Glutamatergic neuron (in vitro differentiated cells): Measurements from ENCODE around the gene CLIC6. TPM values are rescaled to one million over a fixed set of nuclear protein-coding genes. Genes with fewer than 3 reads are reported as not detected.

ENCODE experiments used
- DNase-seq: peaks from one replicate; pipeline ENCODE4 v3.0.0; 2022
- H3K27ac Mint-ChIP-seq: one replicate; pipeline ENCODE4 v1.8.0; 2020; ENCODE audit warnings: mild to moderate bottlenecking, mixed read lengths, inconsistent platforms; ENCODE audit not compliant: unreplicated experiment
- H3K27me3 Mint-ChIP-seq: one replicate; pipeline ENCODE4 v1.8.0; 2020; ENCODE audit warnings: mild to moderate bottlenecking, moderate library complexity, mixed read lengths, inconsistent platforms; ENCODE audit not compliant: unreplicated experiment
- H3K36me3 Mint-ChIP-seq: one replicate; pipeline ENCODE4 v1.8.0; 2020; ENCODE audit warnings: mild to moderate bottlenecking, mixed read lengths, inconsistent platforms; ENCODE audit not compliant: unreplicated experiment
- H3K4me1 Mint-ChIP-seq: one replicate; pipeline ENCODE4 v1.8.0; 2020; ENCODE audit warnings: mild to moderate bottlenecking, low read depth, mixed read lengths, inconsistent platforms; ENCODE audit not compliant: unreplicated experiment
- H3K4me3 Mint-ChIP-seq: one replicate; pipeline ENCODE4 v1.8.0; 2020; ENCODE audit warnings: mild to moderate bottlenecking, mixed read lengths, inconsistent platforms; ENCODE audit not compliant: unreplicated experiment
- H3K9me3 Mint-ChIP-seq: one replicate; pipeline ENCODE4 v1.8.0; 2020; ENCODE audit warnings: mild to moderate bottlenecking, moderate library complexity, mixed read lengths, inconsistent platforms; ENCODE audit not compliant: unreplicated experiment
- total RNA-seq: library from RNA; stranded (reverse); fragmentation: NEBNext Ultra II Directional; extraction: Animal tissue kit (Norgen Biotek cat#: 25700); gene quantifications from one replicate; pipeline ENCODE4 v1.2.1, GENCODE V29; 2021; ENCODE audit not compliant: unreplicated experiment
- TF ChIP-seq, protein P1 (sequence below): fragments of 200-600 bp; sonication (generic); IDR thresholded peaks from one replicate; pipeline ENCODE4 v1.5.0; 2021; ENCODE audit not compliant: partially characterized antibody, unreplicated experiment

Gene CLIC6
- total RNA-seq, 1 donor from 2014 or later = 0.17 TPM

DNA sequence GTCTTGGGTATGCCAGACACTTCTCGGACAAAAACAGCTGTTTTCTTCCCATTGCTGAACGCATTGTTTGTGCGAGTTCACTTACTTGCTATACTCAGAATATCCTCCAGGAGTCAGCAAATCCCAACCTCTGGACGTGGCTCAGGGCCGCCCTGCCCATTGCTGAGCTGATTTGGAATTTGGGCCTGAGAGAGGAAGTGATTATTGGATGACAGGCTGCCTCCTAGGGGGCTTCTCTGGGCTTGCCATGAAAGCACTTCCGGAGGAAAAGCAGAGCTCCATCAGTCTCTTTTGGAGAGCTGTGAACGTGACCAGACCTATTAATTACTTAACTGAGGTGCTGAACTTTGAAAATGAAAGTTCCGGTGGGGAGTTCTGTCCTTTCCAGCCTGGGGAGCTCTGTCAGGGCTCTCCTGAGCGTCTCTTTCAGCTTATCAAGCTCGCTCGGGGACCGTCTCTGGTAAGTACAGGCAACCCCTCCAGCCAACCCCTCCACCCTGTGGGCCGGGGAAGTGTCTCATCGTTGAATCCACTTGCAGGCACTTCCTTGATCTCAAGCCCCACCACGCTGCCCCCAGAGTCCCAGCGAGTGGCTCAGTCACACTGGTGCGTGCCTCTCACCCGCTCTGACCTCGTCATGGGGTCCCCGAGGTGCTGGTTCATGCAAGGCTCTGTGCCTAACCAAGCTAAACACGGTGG lies 76.9 kb downstream of the CLIC6 start:
- H3K4me1 Mint-ChIP-seq = no peaks in the 10 kb centered on the region
- H3K9me3 Mint-ChIP-seq = no peaks in the 10 kb centered on the region
- H3K36me3 Mint-ChIP-seq = no peaks in the 10 kb centered on the region
- no peak overlapping the region for H3K27ac Mint-ChIP-seq
- TF ChIP-seq, protein P1, sequence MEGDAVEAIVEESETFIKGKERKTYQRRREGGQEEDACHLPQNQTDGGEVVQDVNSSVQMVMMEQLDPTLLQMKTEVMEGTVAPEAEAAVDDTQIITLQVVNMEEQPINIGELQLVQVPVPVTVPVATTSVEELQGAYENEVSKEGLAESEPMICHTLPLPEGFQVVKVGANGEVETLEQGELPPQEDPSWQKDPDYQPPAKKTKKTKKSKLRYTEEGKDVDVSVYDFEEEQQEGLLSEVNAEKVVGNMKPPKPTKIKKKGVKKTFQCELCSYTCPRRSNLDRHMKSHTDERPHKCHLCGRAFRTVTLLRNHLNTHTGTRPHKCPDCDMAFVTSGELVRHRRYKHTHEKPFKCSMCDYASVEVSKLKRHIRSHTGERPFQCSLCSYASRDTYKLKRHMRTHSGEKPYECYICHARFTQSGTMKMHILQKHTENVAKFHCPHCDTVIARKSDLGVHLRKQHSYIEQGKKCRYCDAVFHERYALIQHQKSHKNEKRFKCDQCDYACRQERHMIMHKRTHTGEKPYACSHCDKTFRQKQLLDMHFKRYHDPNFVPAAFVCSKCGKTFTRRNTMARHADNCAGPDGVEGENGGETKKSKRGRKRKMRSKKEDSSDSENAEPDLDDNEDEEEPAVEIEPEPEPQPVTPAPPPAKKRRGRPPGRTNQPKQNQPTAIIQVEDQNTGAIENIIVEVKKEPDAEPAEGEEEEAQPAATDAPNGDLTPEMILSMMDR = peak; percentile 88
- DNase-seq = peak; percentile 72
- no peak overlapping the region for H3K4me3 Mint-ChIP-seq
- peaks cover 7% of the 10 kb centered on the region for H3K27me3 Mint-ChIP-seq

DNA sequence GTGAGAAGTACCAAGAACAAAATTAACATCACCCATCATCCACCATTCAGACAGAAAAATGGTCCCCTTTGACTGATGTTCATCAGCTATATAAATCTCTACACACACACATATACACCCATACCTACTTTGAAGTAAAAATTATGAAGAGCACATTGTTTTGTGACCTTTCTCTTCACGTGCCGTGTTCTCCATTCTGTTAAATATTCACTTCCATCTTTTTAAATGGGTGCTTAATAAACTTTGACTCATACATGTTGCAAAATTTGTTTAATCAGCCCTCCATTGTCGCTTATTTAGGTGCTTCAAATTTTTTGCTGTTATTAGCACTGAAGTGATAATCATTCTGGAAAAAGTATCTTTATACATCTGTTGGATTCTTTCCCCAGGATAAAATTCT lies 80.1 kb downstream of the CLIC6 start:
- H3K36me3 Mint-ChIP-seq = no peaks in the 10 kb centered on the region
- no peak overlapping the region for H3K4me3 Mint-ChIP-seq
- no peak overlapping the region for H3K27ac Mint-ChIP-seq
- no peaks in the 10 kb centered on the region for H3K4me1 Mint-ChIP-seq
- TF ChIP-seq, protein P1 = no peak
- no peaks in the 10 kb centered on the region for H3K9me3 Mint-ChIP-seq
- H3K27me3 Mint-ChIP-seq = peaks cover 4% of the 10 kb centered on the region
- DNase-seq = no peak

GRCh38 chr21:34754690-34755647 lies 86.2 kb downstream of the CLIC6 start:
- H3K27ac Mint-ChIP-seq = no peak overlapping the region
- TF ChIP-seq, protein P1 = no peak

GRCh38 chr21:34761758-34762330 lies 93.0 kb downstream of the CLIC6 start:
- no peak overlapping the region for H3K4me3 Mint-ChIP-seq
- H3K9me3 Mint-ChIP-seq = peaks cover 2% of the 10 kb centered on the region
- DNase-seq = no peak
- H3K36me3 Mint-ChIP-seq = no peaks in the 10 kb centered on the region
- TF ChIP-seq, protein P1 = no peak
- no peak overlapping the region for H3K27ac Mint-ChIP-seq
- no peaks in the 10 kb centered on the region for H3K4me1 Mint-ChIP-seq
- H3K27me3 Mint-ChIP-seq = no peaks in the 10 kb centered on the region

More at GRCh38 chr21:34754690-34755647, 86.2 kb downstream of the CLIC6 start:
- no peaks in the 10 kb centered on the region for H3K36me3 Mint-ChIP-seq
- no peaks in the 10 kb centered on the region for H3K4me1 Mint-ChIP-seq
- H3K4me3 Mint-ChIP-seq = no peak overlapping the region
- DNase-seq = no peak
- no peaks in the 10 kb centered on the region for H3K27me3 Mint-ChIP-seq
- no peaks in the 10 kb centered on the region for H3K9me3 Mint-ChIP-seq
